NCI-H345 treated with DMSO at 0.1 percent for 48 hours (cell line): ENCODE measurements around the gene IQGAP2.

ENCODE experiments used
- DNase-seq: peaks from one replicate; lab custom pipeline; 2025; ENCODE audit not compliant: unreplicated experiment; lab: John Stamatoyannopoulos, UW

The IQGAP2 gene

DNA sequence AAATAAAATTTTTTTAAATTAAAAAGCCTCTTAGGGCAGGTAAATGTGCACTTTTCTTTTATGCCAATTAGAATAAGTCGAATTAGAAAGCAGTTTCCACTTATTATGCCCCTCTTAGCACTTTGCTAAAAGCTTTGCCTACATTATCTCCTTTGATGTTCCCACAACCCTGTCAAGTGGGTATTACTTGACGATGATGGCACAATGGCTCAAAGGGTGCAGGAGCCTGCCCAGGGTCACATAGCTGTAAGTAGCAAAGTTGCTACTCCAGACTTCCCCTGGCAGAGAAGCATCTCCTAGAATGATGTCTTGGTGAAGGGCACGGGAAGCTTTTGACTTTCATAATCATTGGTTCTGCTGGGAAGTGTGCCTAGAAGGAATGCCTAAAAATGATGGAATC is 18.4 kb upstream of the IQGAP2 start:
- DNase-seq, result no peak

DNA sequence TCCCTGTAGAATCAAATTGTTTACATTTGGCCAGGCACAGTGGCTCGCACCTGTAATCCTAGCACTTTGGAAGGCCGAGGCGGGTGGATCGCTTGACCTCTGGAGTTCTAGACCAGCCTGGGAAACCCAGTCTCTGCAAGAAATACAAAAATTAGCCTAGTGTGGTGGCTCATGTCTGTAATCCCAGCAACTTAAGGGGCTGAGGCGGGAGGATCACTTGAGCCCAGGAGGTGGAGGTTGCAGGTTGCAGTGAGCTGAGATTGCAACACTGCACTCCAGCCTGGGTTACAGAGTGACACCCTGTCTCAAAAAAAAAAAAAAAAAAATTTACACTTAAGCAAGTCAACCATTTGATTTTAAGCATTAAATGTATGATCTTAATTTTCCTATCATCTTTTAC is 17.5 kb upstream of the IQGAP2 start:
- no peak for DNase-seq

DNA sequence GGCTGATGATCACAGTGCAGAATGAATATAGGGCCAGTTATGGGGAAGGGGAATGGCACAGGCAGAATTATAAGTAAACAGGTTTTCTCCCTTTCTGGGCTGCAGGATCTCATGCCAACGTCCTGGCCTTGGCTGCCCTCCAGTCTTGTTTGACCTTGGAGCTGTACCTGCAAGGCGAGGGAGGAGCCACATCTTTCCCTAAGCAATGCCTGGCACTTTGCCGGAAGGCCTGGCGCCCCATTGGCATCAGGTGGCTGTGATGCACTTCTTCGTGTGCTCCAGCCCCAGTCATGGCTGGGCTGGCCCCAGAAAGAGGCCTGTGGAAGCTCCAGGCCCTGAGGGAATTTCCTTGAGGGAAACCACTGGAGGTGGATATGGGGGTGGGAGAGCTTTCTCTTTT is 16.7 kb upstream of the IQGAP2 start:
- DNase-seq, result no peak

DNA sequence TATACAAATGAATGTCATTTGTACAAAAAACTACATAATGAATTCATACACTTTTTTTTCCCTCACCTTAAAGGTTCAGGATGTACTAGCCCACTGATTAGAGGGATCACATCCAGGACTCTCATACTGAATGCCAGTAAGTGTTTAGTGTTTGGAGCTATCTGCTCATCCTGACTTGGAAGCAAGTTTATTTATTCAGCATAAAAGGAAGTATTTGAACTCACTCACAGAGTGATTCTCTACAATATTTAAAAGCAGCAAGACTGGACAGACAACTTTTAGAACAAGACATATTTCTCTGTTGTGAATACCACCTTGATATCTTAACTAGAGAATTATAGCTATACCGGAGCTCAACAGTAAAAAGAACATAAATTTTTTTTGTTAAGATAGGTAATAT is 14.8 kb upstream of the IQGAP2 start:
- DNase-seq, result no peak

DNA sequence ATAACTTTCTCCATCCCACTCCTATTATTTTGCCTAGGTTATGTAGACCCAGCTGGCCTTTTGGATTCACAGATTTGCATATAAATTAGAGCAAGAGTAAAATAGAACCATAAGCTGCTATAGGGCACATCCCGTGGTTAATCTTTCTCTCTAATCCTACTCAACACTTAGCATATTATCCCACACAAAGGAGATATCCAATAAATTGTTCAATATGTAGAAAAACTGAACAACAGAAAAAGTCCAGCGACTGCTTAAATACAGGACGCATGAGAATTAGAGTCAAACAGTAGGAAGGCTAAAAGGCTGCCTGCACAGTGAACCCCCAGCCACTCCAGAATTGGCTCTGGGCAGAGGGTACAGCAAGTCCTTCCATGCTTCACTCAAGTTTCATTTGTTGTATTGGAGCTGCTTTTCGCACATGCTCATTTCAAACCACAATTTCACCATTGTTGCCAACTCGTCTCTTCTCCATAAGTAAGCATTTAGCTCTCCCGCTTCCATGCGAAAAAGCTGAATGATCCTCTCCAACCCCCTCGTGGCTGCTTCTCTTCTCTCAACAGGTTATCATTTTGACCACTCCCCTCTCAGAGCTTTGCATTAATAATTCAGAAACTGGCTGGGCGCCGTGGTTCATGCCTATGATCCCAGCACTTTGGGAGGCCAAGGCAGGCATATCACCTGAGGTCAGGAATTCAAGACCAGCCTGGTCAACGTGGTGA is 14.1 kb upstream of the IQGAP2 start:
- DNase-seq, result no peak

DNA sequence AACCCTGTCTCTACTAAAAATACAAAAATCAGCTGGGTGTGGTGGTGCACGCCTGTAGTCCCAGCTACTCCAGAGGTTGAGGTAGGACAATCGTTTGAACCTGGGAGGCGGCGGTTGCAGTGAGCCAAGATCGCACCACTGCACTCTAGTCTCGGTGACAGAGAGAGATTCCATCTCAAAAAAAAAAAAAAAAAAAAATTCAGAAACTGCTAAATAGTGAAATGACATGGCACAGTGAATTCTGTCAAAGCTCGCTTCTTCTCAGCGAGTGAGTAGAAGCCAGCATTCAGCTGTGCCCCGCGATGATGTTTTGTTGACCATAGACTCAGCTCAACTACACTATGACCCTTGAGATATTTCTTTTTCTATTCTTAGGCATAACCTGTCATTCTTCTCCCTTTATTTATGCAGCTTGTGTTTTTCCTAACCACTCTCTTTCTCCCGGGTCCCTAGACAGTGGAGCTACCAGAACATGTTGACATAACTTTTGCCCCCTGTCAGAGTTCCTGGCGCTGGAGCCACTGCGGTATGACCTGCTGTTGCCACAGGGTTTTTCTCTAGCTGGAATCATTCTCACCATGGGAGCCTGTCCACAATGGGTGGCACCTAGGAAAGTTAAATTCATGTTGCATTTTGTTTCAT is 13.5 kb upstream of the IQGAP2 start:
- no peak for DNase-seq

DNA sequence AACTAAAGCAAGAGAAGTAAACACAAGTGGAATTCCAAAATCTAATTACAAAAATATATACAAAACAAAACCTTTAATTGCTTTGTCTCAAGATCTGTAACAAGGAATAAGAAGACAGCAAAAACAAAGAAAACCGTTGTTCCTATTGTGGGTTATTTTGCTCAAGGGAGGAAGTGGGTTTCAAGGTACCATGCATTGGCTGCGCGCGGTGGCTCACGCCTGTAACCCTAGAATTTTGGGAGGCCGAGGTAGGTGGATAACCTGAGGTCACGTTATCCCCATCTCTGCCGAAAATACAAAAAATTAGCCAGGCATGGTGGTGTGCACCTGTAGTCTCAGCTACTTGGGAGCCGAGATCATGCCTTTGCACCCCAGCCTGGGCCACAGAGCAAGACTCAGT is 12.1 kb upstream of the IQGAP2 start:
- DNase-seq, result no peak

DNA sequence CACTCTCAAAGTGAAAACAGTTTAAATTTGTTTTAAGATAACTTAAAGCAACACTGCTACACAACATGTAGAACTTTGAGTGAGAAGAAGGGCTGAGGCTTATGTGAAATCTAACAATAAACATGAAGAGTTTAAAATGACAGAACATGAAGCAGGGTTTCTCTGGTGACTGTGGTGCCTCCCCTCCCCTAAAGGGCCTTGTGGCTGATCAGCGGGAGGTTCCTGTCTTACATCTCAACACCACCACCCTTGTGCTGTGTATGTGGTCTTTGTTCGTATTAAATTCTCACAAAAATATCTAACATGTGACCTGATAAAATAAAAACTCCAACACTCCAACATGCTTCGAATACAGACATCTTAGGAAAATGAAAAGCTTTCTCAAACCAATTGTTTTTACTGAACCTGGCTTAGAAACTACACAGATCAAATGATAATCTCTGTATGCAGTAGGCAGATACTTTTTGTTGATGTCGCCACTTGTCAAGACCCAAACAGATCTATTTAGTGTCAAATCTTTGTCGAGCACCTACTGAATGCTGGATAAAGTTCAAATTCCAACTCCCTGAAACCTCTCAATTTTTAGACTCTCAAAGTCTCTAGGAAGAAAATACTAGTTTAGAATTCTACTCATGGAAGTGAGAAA is 9.9 kb upstream of the IQGAP2 start:
- no peak for DNase-seq

DNA sequence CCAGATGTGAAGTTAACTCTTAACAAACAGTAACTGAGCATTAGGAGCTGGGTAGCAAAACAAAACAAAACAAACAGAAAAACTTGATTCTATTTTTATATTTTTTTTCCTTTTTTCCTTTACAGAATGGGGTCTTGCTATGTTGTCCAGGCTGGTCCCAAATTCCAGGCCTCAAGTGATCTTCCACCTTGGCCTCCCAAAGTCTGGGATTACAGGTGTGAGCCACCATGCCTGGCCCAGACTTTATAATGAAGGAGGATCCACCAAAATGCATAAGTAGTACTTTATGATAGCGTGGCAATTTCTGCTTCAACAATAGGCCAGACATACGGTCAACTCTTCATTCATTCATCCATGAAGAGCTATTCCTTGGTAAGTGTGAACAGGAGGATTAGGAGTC is 5.9 kb upstream of the IQGAP2 start:
- no peak for DNase-seq

DNA sequence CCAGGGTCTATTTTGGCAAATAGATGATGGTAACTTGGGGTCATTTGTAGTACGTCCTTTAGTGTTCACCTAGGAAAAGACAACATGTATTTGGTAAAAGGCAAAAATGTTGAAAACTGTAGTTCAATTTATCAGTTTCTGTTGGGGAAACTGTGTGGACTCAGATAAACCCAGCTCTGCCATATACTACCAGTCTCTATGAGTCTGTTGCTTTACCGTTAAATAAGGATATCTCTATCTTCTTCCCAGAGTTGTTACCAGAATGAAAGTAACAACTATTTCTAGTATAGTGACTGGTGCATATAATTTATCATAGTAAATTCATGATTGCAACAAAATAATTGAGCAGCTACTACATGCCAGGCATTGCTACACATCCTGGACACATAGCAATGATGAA is 3.8 kb upstream of the IQGAP2 start:
- DNase-seq, result no peak

DNA sequence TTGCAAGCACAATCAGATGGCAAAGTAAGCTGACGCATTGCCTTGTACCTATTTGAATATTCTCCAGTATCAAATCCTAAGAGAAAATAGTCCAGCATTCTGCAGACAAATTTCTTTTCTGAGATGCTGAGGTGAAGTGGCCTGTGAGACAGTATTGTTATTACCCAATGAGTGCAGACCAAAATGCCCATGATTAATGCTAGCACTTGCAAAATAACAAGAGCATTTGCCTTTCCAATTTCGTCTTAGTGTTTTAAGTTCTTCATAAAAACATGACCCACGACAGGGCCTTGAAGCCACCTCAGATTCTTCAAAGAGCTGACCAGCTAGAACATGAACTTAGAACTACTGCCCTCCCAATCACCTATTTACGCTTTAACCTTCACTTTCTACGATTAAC is 2.6 kb upstream of the IQGAP2 start:
- DNase-seq, result no peak

DNA sequence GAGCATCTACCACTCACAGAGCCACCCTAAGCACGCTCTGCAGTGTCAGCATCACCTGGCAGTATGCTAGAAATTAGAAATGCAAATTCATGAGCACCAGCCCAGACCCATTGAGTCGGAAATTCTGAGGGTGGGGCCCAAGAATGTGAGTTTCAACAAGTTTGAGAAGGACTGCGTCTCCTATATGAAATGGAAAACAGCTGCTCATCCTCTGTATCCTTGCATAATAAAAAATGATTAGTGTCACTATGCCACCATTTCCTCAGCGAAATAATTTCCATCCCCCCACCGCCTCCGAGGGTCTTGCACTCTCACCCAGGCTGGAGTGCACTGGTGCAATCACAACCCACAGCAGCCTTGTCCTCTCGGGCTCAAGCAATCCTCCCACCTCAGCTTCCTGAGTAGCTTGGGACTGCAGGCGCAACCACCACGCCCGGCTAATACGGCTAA is 1.3 kb upstream of the IQGAP2 start:
- DNase-seq, result no peak

DNA sequence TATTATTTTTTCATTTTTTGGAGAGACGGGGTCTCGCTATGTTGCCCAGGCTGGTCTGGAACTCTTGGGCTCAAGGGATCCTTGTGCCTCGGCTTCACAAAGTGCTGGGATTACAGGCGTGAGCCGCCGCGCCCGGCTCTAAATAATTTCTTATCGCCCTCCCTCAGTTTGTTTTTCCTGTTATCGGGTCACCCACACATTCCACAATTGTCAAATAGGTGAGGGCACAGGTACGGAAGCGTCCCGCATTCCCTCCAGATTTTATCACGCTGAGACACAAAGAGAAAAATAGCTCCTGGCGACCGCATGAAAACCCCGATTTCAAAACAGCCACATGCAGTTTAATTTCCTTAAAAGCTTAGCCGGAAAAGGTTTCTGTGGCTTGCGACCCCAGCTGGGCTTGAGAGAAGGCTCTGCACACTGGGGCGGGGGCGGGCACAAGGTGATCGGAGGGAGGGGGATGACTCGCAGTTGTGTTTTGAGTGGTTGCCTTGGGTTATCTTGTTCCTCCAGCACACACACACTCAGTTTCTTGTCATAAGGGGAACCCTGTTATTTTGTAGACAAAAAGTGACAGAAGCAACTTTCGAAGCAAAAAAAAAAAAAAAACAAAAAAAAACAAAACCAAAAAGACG is 717 bp upstream of the IQGAP2 start:
- no peak for DNase-seq

DNA sequence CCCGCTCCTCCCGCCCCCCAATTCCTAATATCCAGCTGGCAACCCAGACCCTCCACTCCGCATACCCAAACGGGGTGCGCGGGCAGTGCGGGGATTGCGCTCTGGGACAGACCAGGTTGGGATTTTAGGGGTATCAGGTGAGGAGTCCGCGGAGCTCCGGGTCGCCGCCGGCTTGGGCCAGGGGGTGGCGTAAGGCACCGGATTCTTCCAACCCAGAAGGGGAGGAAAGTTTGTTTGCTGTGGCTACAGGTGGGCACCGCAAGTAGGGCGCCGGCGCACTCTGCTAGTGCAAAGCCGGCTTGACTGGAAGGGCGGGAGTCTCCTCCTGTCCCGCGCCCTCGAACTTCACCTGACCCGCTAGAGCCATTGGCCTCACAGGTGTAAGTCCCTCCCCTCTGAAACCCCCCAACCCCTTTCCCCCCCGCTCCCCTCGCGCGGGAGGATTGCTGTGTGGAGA is 709 bp downstream of the IQGAP2 start:
- DNase-seq, result no peak

DNA sequence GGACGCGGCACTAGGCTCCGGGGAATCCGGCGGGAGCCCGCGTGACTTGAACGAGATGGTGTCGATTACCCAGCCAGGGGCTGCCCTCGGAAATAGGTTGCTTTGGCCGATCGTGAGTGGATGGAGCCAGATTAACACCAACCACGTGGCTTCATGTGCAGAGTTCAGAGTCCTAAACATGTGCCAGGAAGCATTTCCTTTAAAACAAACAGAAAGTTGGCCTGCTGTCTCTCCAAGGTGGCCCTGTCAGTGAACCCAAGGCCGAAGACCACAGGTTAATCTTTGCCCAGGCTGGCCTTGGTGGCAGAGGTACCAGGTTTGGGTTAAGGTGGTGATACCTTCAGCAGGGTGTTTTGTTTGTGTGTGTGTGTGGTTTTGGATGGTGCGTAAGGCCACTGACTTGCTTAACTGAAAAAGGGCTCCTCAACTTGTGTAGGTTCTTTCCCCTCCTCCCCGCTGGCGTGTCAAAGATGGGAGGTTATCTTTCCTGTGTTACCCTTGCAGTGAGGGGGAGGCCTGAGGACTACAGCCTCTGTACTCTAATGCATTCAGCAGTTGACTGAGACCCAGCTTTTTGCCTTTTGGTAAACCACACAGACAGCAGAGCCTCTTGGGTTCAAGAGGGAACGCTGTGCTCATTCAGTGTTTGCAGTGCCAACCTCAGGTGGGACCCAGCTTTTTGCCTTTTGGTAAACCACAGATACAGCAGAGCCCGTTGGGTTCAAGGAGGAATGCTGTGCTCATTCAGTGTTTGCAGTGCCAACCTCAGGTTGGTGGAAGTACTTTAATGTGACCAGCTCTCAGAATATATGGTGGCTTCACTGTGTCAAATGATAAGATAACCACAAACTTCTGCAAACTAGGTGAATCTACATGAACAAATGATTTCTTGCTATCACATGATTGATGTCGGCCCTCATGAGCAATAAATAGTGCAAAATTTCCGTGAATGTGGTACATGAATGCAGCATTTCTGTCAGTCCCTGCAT is 1.4 kb downstream of the IQGAP2 start:
- no peak for DNase-seq

DNA sequence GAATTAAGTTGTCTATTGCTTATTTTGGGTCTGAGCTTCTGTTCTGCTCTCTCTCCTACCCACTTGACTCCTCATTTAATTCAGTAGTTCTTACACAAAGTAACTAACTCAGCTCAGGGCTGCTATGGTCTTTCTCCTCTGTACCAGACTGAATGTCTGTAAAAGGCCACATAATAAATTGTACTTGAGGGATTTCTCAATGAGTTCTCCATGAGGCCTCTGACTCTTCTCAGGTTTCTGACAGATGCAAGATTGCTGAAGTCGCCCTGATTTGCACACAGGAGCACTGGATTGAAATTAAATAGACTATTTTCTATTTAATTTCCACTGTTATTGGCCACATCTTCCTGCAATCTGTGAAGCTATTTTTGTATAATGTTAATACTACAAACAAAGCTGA is 2.9 kb downstream of the IQGAP2 start:
- no peak for DNase-seq

DNA sequence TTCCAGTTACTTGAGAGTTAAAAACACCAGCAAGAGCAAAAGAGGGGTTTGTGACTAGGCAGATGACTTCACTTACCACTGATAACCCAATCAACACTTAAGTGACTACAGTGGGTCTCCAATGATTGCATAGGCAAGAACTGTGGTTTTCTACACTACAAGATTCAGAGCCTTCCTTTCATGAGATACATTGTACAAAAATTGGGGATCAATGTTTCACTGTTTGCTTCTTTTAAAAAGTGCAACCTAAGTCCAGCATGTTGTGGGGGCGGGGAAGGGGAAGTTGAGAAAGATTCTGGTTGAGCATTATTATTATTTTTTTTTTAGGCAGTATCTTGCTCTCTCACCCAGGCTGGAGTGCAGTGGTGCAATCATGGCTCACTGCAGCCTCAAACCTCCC is 3.6 kb downstream of the IQGAP2 start:
- DNase-seq, result no peak

DNA sequence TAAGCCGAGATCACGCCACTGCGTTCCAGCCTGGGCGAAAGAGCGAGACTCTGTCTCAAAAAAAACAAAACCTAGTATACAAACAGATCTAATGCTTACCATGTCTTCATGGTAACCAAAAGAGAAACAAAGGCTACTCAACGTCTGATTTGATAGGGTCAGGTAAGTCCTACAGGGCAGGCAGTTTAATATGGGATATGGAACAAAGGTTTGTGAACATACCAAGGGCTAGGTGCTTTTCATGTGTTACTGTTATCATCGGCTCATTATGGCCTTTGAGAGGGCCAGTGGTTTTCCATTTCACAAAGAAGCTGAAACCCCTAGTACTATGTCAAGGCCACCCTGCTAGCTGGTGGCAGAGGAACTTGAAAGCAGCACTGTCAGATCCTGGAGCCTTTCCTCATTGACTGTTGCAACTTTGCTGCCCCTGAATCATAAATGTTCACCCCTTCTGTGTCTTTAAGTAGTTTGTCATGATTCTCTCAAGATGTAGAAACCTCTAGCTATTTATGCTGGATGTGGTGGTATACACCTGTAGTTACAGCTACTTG is 5.1 kb downstream of the IQGAP2 start:
- DNase-seq, result no peak

DNA sequence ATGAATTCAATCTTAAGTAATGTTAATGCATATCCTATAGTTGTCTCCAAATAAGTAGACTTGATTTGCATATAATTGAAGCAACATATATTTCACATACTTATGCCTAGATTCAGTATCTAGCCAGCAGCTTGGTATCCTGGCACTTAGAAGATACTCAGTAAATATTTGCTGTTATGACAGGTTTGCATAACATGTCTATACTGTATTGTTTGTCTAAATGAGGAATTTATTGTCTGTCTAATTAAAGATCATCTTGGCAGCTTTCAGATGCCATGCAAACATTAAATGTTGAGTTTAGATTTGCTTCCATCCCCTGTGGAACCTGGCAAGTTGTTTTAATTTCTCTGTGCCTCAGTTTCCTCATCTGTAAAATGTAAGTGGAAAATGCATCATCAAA is 9.4 kb downstream of the IQGAP2 start:
- DNase-seq, result no peak

DNA sequence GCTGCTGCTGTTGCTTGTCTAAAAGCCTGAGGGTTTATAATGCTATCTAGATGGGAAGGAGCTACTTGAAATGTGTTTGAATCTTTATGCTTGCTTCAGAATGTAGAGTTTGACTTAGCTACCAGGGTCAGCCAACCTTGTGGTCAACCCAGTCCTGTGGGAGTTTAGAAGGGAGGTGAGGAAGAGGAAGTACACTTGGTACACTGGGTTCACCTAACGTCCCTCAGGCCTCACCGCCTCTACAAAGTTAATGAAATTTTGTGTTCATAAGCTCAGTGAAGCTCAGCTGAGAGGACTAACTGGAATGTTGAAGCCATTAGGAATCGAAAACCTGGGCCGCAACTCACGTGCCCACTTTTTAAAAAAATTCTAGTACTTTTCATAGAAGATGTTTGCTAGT is 10.7 kb downstream of the IQGAP2 start:
- DNase-seq, result no peak
